ENCODE data around the gene NELL1. TPM values are rescaled to one million over a fixed set of nuclear protein-coding genes. Genes with fewer than 3 reads are reported as not detected.

Gene NELL1
- total RNA-seq, 4 donors from 2014 or later = not detected

GRCh38 chr11:21485426-21485825 is 816.0 kb downstream of the NELL1 start:
- Histone ChIP-seq H3K4me3 (no peak overlapping the region), H3K36me3 (no peaks in the 10 kb centered on the region), H3K9me3 (no peaks in the 10 kb centered on the region), H3K27ac (no peak overlapping the region), H3K27me3 (no peaks in the 10 kb centered on the region), H3K4me1 (no peaks in the 10 kb centered on the region)
- intact Hi-C loops (cut with DNase I; ENCODE audit: low total_unique reads) (no loop called here), in situ Hi-C loops (cut with MboI; ENCODE audit: low sequenced_read_pairs in 4 of 4) (no loop called here)
- TF ChIP-seq POLR2A (IDR thresholded peaks at IDR 0.05) (no peak), CTCF (IDR thresholded peaks at IDR 0.05 in 4 of 5, conservative IDR thresholded peaks at IDR 0.05 in 1 of 5) (no peak)
- DNase-seq = no peak
- no peak for ATAC-seq

- no peak overlapping the region for H3K4me3 ChIP-seq
- TF ChIP-seq POLR2A (IDR thresholded peaks at IDR 0.05) (no peak), CTCF (IDR thresholded peaks at IDR 0.05 in 4 of 5, conservative IDR thresholded peaks at IDR 0.05 in 1 of 5) (no peak)
- intact Hi-C loops (cut with DNase I; ENCODE audit: low total_unique reads) = no loop called here
Observed at GRCh38 chr11:21489416-21490115, 820.2 kb downstream of the NELL1 start.

GRCh38 chr11:21492931-21493330 is 823.5 kb downstream of the NELL1 start:
- no peak for ATAC-seq
- TF ChIP-seq POLR2A (IDR thresholded peaks at IDR 0.05) = no peak
- no peak for TF ChIP-seq CTCF (IDR thresholded peaks at IDR 0.05 in 4 of 5, conservative IDR thresholded peaks at IDR 0.05 in 1 of 5)
- in situ Hi-C loops (cut with MboI; ENCODE audit: low sequenced_read_pairs in 4 of 4) = no loop called here
- Histone ChIP-seq H3K27me3 (no peaks in the 10 kb centered on the region), H3K36me3 (no peaks in the 10 kb centered on the region), H3K9me3 (no peaks in the 10 kb centered on the region), H3K4me3 (no peak overlapping the region), H3K27ac (no peak overlapping the region), H3K4me1 (no peaks in the 10 kb centered on the region)
- intact Hi-C loops (cut with DNase I; ENCODE audit: low total_unique reads) = no loop called here
- DNase-seq = no peak

More at GRCh38 chr11:21489416-21490115, 820.2 kb downstream of the NELL1 start:
- ATAC-seq (no peak), DNase-seq (no peak)
- Histone ChIP-seq H3K4me1 (no peaks in the 10 kb centered on the region), H3K27me3 (no peaks in the 10 kb centered on the region), H3K27ac (no peak overlapping the region), H3K9me3 (no peaks in the 10 kb centered on the region), H3K36me3 (no peaks in the 10 kb centered on the region)
- in situ Hi-C loops (cut with MboI; ENCODE audit: low sequenced_read_pairs in 4 of 4) = no loop called here

GRCh38 chr11:21494946-21495345 is 825.6 kb downstream of the NELL1 start:
- TF ChIP-seq POLR2A (IDR thresholded peaks at IDR 0.05) = no peak
- TF ChIP-seq CTCF (IDR thresholded peaks at IDR 0.05 in 4 of 5, conservative IDR thresholded peaks at IDR 0.05 in 1 of 5) = no peak

GRCh38 chr11:21495879-21496278 is 826.5 kb downstream of the NELL1 start:
- Histone ChIP-seq H3K4me1 (no peaks in the 10 kb centered on the region), H3K27ac (no peak overlapping the region), H3K4me3 (no peak overlapping the region), H3K27me3 (no peaks in the 10 kb centered on the region), H3K9me3 (no peaks in the 10 kb centered on the region), H3K36me3 (no peaks in the 10 kb centered on the region)
- no peak for TF ChIP-seq CTCF (IDR thresholded peaks at IDR 0.05 in 4 of 5, conservative IDR thresholded peaks at IDR 0.05 in 1 of 5)
- no peak for TF ChIP-seq POLR2A (IDR thresholded peaks at IDR 0.05)
- ATAC-seq (no peak), DNase-seq (no peak)
- intact Hi-C loops (cut with DNase I; ENCODE audit: low total_unique reads) = no loop called here
- in situ Hi-C loops (cut with MboI; ENCODE audit: low sequenced_read_pairs in 4 of 4) = no loop called here

More at GRCh38 chr11:21494946-21495345, 825.6 kb downstream of the NELL1 start:
- in situ Hi-C loops (cut with MboI; ENCODE audit: low sequenced_read_pairs in 4 of 4) (no loop called here), intact Hi-C loops (cut with DNase I; ENCODE audit: low total_unique reads) (no loop called here)
- ATAC-seq = no peak
- no peaks in the 10 kb centered on the region for H3K27me3 ChIP-seq
- no peaks in the 10 kb centered on the region for H3K4me1 ChIP-seq
- H3K36me3 ChIP-seq = no peaks in the 10 kb centered on the region
- no peak overlapping the region for H3K27ac ChIP-seq
- no peaks in the 10 kb centered on the region for H3K9me3 ChIP-seq
- no peak overlapping the region for H3K4me3 ChIP-seq
- no peak for DNase-seq
